ENCODE measurements around the gene SMAD3. TPM values are rescaled to one million over a fixed set of nuclear protein-coding genes. Genes with fewer than 3 reads are reported as not detected.

Gene SMAD3
- total RNA-seq, 1 donor, result 67.8 TPM

GRCh38 chr15:67198157-67198754 is 132.9 kb downstream of the SMAD3 start:
- no peak overlapping the region for H3K4me3 ChIP-seq (ENCODE audit: low read depth, low read length)
- TF ChIP-seq CTCF (IDR thresholded peaks at IDR 0.05; ENCODE audit: insufficient read depth, low read depth, low read length), result no peak
- DNase-seq (ENCODE audit: low read depth), result no peak

- TF ChIP-seq CTCF (IDR thresholded peaks at IDR 0.05; ENCODE audit: insufficient read depth, low read depth, low read length), result no peak
- no peak for DNase-seq (ENCODE audit: low read depth)
- no peak overlapping the region for H3K4me3 ChIP-seq (ENCODE audit: low read depth, low read length)
These were observed 134.0 kb downstream of the SMAD3 start for GRCh38 chr15:67199391-67199790.

- no peak for DNase-seq (ENCODE audit: low read depth)
- TF ChIP-seq CTCF (IDR thresholded peaks at IDR 0.05; ENCODE audit: insufficient read depth, low read depth, low read length), result no peak
These were observed 134.7 kb downstream of the SMAD3 start for GRCh38 chr15:67199881-67200763.

GRCh38 chr15:67201136-67201535 is 135.7 kb downstream of the SMAD3 start:
- DNase-seq (ENCODE audit: low read depth), result peak; percentile 42
- no peak for TF ChIP-seq CTCF (IDR thresholded peaks at IDR 0.05; ENCODE audit: insufficient read depth, low read depth, low read length)
- no peak overlapping the region for H3K4me3 ChIP-seq (ENCODE audit: low read depth, low read length)

More at GRCh38 chr15:67199881-67200763, 134.7 kb downstream of the SMAD3 start:
- H3K4me3 ChIP-seq (ENCODE audit: low read depth, low read length), result no peak overlapping the region

GRCh38 chr15:67202091-67202490 is 136.7 kb downstream of the SMAD3 start:
- DNase-seq (ENCODE audit: low read depth), result no peak
- no peak for TF ChIP-seq CTCF (IDR thresholded peaks at IDR 0.05; ENCODE audit: insufficient read depth, low read depth, low read length)
- H3K4me3 ChIP-seq (ENCODE audit: low read depth, low read length), result no peak overlapping the region

- H3K4me3 ChIP-seq (ENCODE audit: low read depth, low read length), result no peak overlapping the region
- no peak for TF ChIP-seq CTCF (IDR thresholded peaks at IDR 0.05; ENCODE audit: insufficient read depth, low read depth, low read length)
- no peak for DNase-seq (ENCODE audit: low read depth)
These were observed 137.6 kb downstream of the SMAD3 start for GRCh38 chr15:67202991-67203390.
